ENCODE data around the gene CAMK1D.

Gene CAMK1D

GRCh38 chr10:12412666-12413368 is 63.5 kb downstream of the CAMK1D start:
- Histone ChIP-seq H3K27me3 (ENCODE audit: control insufficient read depth, insufficient read depth, low read length) (peaks cover 2% of the 10 kb centered on the region), H3K9ac (ENCODE audit: low read length) (no peak overlapping the region), H3K36me3 (ENCODE audit: control insufficient read depth, insufficient read depth, low read length) (no peaks in the 10 kb centered on the region), H3K4me3 (ENCODE audit: low read length) (no peak overlapping the region), H3K9me3 (ENCODE audit: control insufficient read depth, low read length) (no peaks in the 10 kb centered on the region), H3K4me1 (ENCODE audit: control insufficient read depth, insufficient read depth, low read length) (no peaks in the 10 kb centered on the region)

GRCh38 chr10:12413369-12413711 is 64.0 kb downstream of the CAMK1D start:
- Histone ChIP-seq H3K27me3 (ENCODE audit: control insufficient read depth, insufficient read depth, low read length) (peaks cover 2% of the 10 kb centered on the region), H3K9me3 (ENCODE audit: control insufficient read depth, low read length) (no peaks in the 10 kb centered on the region), H3K4me1 (ENCODE audit: control insufficient read depth, insufficient read depth, low read length) (no peaks in the 10 kb centered on the region), H3K36me3 (ENCODE audit: control insufficient read depth, insufficient read depth, low read length) (no peaks in the 10 kb centered on the region), H3K9ac (ENCODE audit: low read length) (no peak overlapping the region), H3K4me3 (ENCODE audit: low read length) (no peak overlapping the region)

- Histone ChIP-seq H3K4me3 (ENCODE audit: low read length) (no peak overlapping the region), H3K27me3 (ENCODE audit: control insufficient read depth, insufficient read depth, low read length) (no peaks in the 10 kb centered on the region), H3K36me3 (ENCODE audit: control insufficient read depth, insufficient read depth, low read length) (no peaks in the 10 kb centered on the region), H3K4me1 (ENCODE audit: control insufficient read depth, insufficient read depth, low read length) (no peaks in the 10 kb centered on the region), H3K9ac (ENCODE audit: low read length) (no peak overlapping the region), H3K9me3 (ENCODE audit: control insufficient read depth, low read length) (no peaks in the 10 kb centered on the region)
Observed at GRCh38 chr10:12414278-12414989, 65.1 kb downstream of the CAMK1D start.

GRCh38 chr10:12416344-12417050 is 67.2 kb downstream of the CAMK1D start:
- Histone ChIP-seq H3K9ac (ENCODE audit: low read length) (no peak overlapping the region), H3K4me1 (ENCODE audit: control insufficient read depth, insufficient read depth, low read length) (no peaks in the 10 kb centered on the region), H3K27me3 (ENCODE audit: control insufficient read depth, insufficient read depth, low read length) (no peaks in the 10 kb centered on the region), H3K36me3 (ENCODE audit: control insufficient read depth, insufficient read depth, low read length) (no peaks in the 10 kb centered on the region), H3K9me3 (ENCODE audit: control insufficient read depth, low read length) (no peaks in the 10 kb centered on the region), H3K4me3 (ENCODE audit: low read length) (no peak overlapping the region)

- Histone ChIP-seq H3K36me3 (ENCODE audit: control insufficient read depth, insufficient read depth, low read length) (no peaks in the 10 kb centered on the region), H3K4me1 (ENCODE audit: control insufficient read depth, insufficient read depth, low read length) (no peaks in the 10 kb centered on the region), H3K4me3 (ENCODE audit: low read length) (no peak overlapping the region), H3K9ac (ENCODE audit: low read length) (no peak overlapping the region), H3K9me3 (ENCODE audit: control insufficient read depth, low read length) (no peaks in the 10 kb centered on the region), H3K27me3 (ENCODE audit: control insufficient read depth, insufficient read depth, low read length) (no peaks in the 10 kb centered on the region)
Observed at GRCh38 chr10:12417331-12417730, 68.0 kb downstream of the CAMK1D start.

- H3K9ac ChIP-seq (ENCODE audit: low read length), result no peak overlapping the region
- no peak overlapping the region for H3K4me3 ChIP-seq (ENCODE audit: low read length)
- H3K4me1 ChIP-seq (ENCODE audit: control insufficient read depth, insufficient read depth, low read length), result no peaks in the 10 kb centered on the region
- no peaks in the 10 kb centered on the region for H3K9me3 ChIP-seq (ENCODE audit: control insufficient read depth, low read length)
- H3K27me3 ChIP-seq (ENCODE audit: control insufficient read depth, insufficient read depth, low read length), result no peaks in the 10 kb centered on the region
- no peaks in the 10 kb centered on the region for H3K36me3 ChIP-seq (ENCODE audit: control insufficient read depth, insufficient read depth, low read length)
Observed at GRCh38 chr10:12418000-12418399, 68.7 kb downstream of the CAMK1D start.

GRCh38 chr10:12418725-12419261 is 69.4 kb downstream of the CAMK1D start:
- H3K9me3 ChIP-seq (ENCODE audit: control insufficient read depth, low read length), result no peaks in the 10 kb centered on the region
- H3K36me3 ChIP-seq (ENCODE audit: control insufficient read depth, insufficient read depth, low read length), result no peaks in the 10 kb centered on the region
- H3K27me3 ChIP-seq (ENCODE audit: control insufficient read depth, insufficient read depth, low read length), result no peaks in the 10 kb centered on the region
- no peak overlapping the region for H3K9ac ChIP-seq (ENCODE audit: low read length)
- H3K4me3 ChIP-seq (ENCODE audit: low read length), result no peak overlapping the region
- no peaks in the 10 kb centered on the region for H3K4me1 ChIP-seq (ENCODE audit: control insufficient read depth, insufficient read depth, low read length)

- Histone ChIP-seq H3K36me3 (ENCODE audit: control insufficient read depth, insufficient read depth, low read length) (no peaks in the 10 kb centered on the region), H3K4me3 (ENCODE audit: low read length) (no peak overlapping the region), H3K9ac (ENCODE audit: low read length) (no peak overlapping the region), H3K4me1 (ENCODE audit: control insufficient read depth, insufficient read depth, low read length) (no peaks in the 10 kb centered on the region), H3K9me3 (ENCODE audit: control insufficient read depth, low read length) (no peaks in the 10 kb centered on the region), H3K27me3 (ENCODE audit: control insufficient read depth, insufficient read depth, low read length) (no peaks in the 10 kb centered on the region)
Observed at GRCh38 chr10:12419262-12419847, 70.0 kb downstream of the CAMK1D start.

GRCh38 chr10:12420530-12421120 is 71.3 kb downstream of the CAMK1D start:
- Histone ChIP-seq H3K9me3 (ENCODE audit: control insufficient read depth, low read length) (no peaks in the 10 kb centered on the region), H3K4me3 (ENCODE audit: low read length) (no peak overlapping the region), H3K9ac (ENCODE audit: low read length) (no peak overlapping the region), H3K4me1 (ENCODE audit: control insufficient read depth, insufficient read depth, low read length) (no peaks in the 10 kb centered on the region), H3K27me3 (ENCODE audit: control insufficient read depth, insufficient read depth, low read length) (no peaks in the 10 kb centered on the region), H3K36me3 (ENCODE audit: control insufficient read depth, insufficient read depth, low read length) (no peaks in the 10 kb centered on the region)

GRCh38 chr10:12422189-12422588 is 72.8 kb downstream of the CAMK1D start:
- no peak overlapping the region for H3K4me3 ChIP-seq (ENCODE audit: low read length)
- no peak overlapping the region for H3K9ac ChIP-seq (ENCODE audit: low read length)
- H3K36me3 ChIP-seq (ENCODE audit: control insufficient read depth, insufficient read depth, low read length), result no peaks in the 10 kb centered on the region
- no peaks in the 10 kb centered on the region for H3K27me3 ChIP-seq (ENCODE audit: control insufficient read depth, insufficient read depth, low read length)
- no peaks in the 10 kb centered on the region for H3K9me3 ChIP-seq (ENCODE audit: control insufficient read depth, low read length)
- H3K4me1 ChIP-seq (ENCODE audit: control insufficient read depth, insufficient read depth, low read length), result no peaks in the 10 kb centered on the region

GRCh38 chr10:12423896-12424295 is 74.5 kb downstream of the CAMK1D start:
- Histone ChIP-seq H3K9ac (ENCODE audit: low read length) (no peak overlapping the region), H3K4me3 (ENCODE audit: low read length) (no peak overlapping the region), H3K36me3 (ENCODE audit: control insufficient read depth, insufficient read depth, low read length) (no peaks in the 10 kb centered on the region), H3K27me3 (ENCODE audit: control insufficient read depth, insufficient read depth, low read length) (no peaks in the 10 kb centered on the region), H3K9me3 (ENCODE audit: control insufficient read depth, low read length) (no peaks in the 10 kb centered on the region), H3K4me1 (ENCODE audit: control insufficient read depth, insufficient read depth, low read length) (no peaks in the 10 kb centered on the region)
